MCF 10A (cell line): ENCODE measurements around the gene TK1. TPM values are rescaled to one million over a fixed set of nuclear protein-coding genes. Genes with fewer than 3 reads are reported as not detected.

Experiments used
- BruUV-seq: library from RNA; stranded (reverse); fragments of 400-500 nt; replicated peaks from 2 replicates; lab custom pipeline; 2021; lab: Mats Ljungman, UMichigan
- CTCF ChIA-PET: fragments of 300-600 bp; sonication (Branson Sonifier 250); formaldehyde crosslinking; extraction: SDS; loops from one replicate; lab custom pipeline; 2021; ENCODE audit warnings: antibody characterized with exemption, inconsistent platforms; lab: Yijun Ruan, JAX
- POLR2A ChIA-PET: fragments of 300-600, 350-650 bp; sonication (Branson Sonifier 250); formaldehyde crosslinking; extraction: SDS; loops from one replicate; lab custom pipeline; 2020; ENCODE audit warnings: antibody characterized with exemption, inconsistent platforms; lab: Yijun Ruan, JAX
- DNase-seq: peaks from one replicate; pipeline ENCODE4 v3.0.0-alpha.2; 2018; ENCODE audit not compliant: unreplicated experiment
- H3K27ac Mint-ChIP-seq: one replicate; pipeline ENCODE4 v1.8.0; 2022; ENCODE audit warnings: mild to moderate bottlenecking, low read depth, mixed read lengths; ENCODE audit not compliant: unreplicated experiment
- H3K27me3 Mint-ChIP-seq: one replicate; pipeline ENCODE4 v1.8.0; 2022; ENCODE audit warnings: mixed read lengths; ENCODE audit not compliant: insufficient read depth, unreplicated experiment
- H3K36me3 Mint-ChIP-seq: one replicate; pipeline ENCODE4 v1.8.0; 2022; ENCODE audit warnings: mild to moderate bottlenecking, moderate library complexity, mixed read lengths; ENCODE audit not compliant: insufficient read depth, unreplicated experiment
- H3K4me1 Mint-ChIP-seq: one replicate; pipeline ENCODE4 v1.8.0; 2022; ENCODE audit warnings: mixed read lengths; ENCODE audit not compliant: insufficient read depth, unreplicated experiment
- H3K4me3 Mint-ChIP-seq: one replicate; pipeline ENCODE4 v1.8.0; 2022; ENCODE audit warnings: mild to moderate bottlenecking, moderate library complexity, mixed read lengths; ENCODE audit not compliant: unreplicated experiment
- H3K9me3 Mint-ChIP-seq: one replicate; pipeline ENCODE4 v1.8.0; 2022; ENCODE audit warnings: mixed read lengths; ENCODE audit not compliant: unreplicated experiment
- intact Hi-C: fragments of 100-400 bp; cut with micrococcal nuclease; formaldehyde crosslinking; loops from 2 replicates; pipeline ENCODE4 v1.14.1; 2022
- total RNA-seq: library from RNA; stranded (reverse); gene quantifications from 2 replicates; pipeline ENCODE4 v1.2.3, GENCODE V29; 2022
- TF ChIP-seq, protein P1 (sequence below): fragments of 200-600 bp; IDR thresholded peaks from one replicate; pipeline ENCODE4 v1.8.0; 2022; ENCODE audit warnings: antibody characterized with exemption, mild to moderate bottlenecking; ENCODE audit not compliant: unreplicated experiment

TK1 gene
- total RNA-seq, 1 experiment from 2014 or later: 21.4 TPM

DNA sequence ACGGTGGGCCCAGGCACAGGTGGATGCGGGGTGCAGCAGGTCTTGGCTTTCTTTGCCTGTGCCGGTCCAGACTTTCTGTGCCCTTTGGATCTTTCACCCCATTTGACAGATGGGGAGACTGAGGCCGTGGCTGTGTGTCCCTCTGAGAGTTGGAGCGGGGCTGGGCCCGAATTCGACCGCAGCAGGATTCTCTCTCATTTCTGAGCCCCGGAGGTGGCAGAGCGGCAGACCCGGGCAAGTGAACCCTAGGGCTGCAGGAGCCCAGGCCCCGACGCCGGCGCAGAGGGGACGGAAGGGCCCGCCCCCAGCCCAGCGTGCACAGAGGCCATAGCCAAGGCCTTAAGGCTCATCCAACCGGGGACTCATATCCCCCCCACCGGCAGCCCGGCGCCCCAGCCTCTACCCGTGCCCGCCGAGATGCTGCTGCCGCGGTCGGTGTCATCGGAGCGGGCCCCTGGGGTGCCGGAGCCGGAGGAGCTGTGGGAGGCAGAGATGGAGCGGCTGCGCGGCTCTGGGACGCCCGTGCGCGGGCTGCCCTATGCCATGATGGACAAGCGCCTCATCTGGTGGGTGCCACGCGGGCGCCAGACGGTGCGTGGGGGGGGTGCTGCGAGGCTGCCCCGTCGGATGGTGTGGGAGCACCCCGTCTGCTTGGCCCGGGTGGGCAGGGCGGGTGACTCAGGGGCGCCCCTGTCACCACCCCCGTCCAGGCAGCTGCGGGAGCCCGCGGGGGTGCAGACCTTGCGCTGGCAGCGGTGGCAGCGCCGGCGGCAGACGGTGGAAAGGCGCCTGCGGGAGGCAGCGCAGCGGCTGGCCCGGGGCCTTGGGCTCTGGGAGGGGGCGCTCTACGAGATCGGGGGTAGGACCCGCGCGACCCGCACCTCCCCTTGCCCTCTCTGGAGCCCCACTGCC lies 55.4 kb downstream of the TK1 start:
- H3K36me3 Mint-ChIP-seq: peaks cover 4% of the 10 kb centered on the region
- H3K4me3 Mint-ChIP-seq: no peak overlapping the region
- no TSS peak for BruUV-seq
- ChIA-PET CTCF (no interaction called here), POLR2A (no interaction called here)
- peaks cover 13% of the 10 kb centered on the region for H3K27me3 Mint-ChIP-seq
- no peaks in the 10 kb centered on the region for H3K4me1 Mint-ChIP-seq
- TF ChIP-seq, protein P1, sequence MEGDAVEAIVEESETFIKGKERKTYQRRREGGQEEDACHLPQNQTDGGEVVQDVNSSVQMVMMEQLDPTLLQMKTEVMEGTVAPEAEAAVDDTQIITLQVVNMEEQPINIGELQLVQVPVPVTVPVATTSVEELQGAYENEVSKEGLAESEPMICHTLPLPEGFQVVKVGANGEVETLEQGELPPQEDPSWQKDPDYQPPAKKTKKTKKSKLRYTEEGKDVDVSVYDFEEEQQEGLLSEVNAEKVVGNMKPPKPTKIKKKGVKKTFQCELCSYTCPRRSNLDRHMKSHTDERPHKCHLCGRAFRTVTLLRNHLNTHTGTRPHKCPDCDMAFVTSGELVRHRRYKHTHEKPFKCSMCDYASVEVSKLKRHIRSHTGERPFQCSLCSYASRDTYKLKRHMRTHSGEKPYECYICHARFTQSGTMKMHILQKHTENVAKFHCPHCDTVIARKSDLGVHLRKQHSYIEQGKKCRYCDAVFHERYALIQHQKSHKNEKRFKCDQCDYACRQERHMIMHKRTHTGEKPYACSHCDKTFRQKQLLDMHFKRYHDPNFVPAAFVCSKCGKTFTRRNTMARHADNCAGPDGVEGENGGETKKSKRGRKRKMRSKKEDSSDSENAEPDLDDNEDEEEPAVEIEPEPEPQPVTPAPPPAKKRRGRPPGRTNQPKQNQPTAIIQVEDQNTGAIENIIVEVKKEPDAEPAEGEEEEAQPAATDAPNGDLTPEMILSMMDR: no peak
- DNase-seq: no peak
- no peak overlapping the region for H3K27ac Mint-ChIP-seq
- no peaks in the 10 kb centered on the region for H3K9me3 Mint-ChIP-seq
- intact Hi-C loops: no loop called here

DNA sequence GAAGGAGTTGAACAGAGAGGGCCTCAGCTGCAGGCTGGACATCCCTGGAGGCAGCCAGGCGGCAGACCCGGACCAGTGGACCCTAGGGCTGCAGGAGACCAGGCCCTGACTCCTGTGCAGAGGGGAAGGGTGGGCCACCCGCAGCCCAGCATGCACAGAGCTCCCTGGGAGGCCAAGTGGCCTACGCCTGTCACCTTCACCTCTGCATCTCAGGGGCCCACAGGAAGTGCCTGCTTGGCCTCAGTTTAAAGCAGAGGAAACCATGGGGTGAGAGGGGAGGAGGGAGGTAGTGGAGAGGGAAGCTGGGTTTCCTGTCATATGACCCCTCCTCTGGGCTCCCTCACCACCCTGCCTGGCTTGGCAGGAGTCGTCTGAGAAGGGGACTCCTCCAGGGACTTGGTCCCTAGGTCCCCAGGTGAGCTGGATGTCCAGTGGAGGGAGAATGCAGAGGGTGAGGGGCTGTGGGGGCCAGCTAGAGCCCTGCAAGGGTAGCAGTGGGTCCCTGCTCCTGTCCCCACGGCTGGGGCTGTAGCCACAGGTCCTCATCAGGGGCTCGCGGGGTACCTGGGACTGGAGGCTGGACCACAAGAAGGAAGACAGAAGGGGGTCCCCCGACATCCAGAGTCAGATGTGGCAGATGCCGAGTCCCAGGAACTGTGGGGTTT lies 56.3 kb downstream of the TK1 start, which contains the start of gene TMC8:
TMC8 (plus strand) TSS at position 335 of the 665 bp plus-strand sequence. CDS start 818 bp downstream, outside the sequence.
- Mint-ChIP-seq H3K27me3 (peaks cover 13% of the 10 kb centered on the region), H3K4me3 (peak within 1 kb of the TSS; percentile 77), H3K27ac (no peak within 1 kb of the TSS), H3K9me3 (no peaks in the 10 kb centered on the region), H3K36me3 (peaks cover 4% of the 10 kb centered on the region), H3K4me1 (no peaks in the 10 kb centered on the region)
- BruUV-seq: no TSS peak
- intact Hi-C loops: no loop called here
- TF ChIP-seq, protein P1: no peak
- ChIA-PET CTCF (interaction anchor here (1.0 kb wide), 1 partner anchor 121 kb away, joined by 4 read pairs; no protein-coding TSS in a partner anchor), POLR2A (no interaction called here)
- no peak for DNase-seq

DNA sequence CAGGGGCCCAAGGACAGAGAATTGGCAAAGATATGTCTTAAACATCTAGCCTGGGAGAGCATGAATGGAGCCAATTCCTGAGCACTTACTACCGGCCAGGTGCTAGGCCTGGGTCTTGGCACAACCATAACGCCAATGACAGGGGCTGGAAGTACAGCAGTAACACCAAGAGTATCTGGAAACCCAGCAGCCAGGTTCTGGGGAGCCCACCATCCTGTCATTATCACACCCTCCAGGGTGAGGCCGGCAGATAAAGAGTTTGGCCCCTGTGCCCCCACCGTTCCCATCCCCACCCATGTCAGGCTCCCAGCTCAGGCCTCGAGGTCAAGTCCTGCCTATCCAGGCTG lies 56.8 kb downstream of the TK1 start:
- Mint-ChIP-seq H3K4me3 (no peak overlapping the region), H3K27me3 (peaks cover 13% of the 10 kb centered on the region), H3K27ac (no peak overlapping the region), H3K4me1 (no peaks in the 10 kb centered on the region), H3K9me3 (no peaks in the 10 kb centered on the region), H3K36me3 (peaks cover 4% of the 10 kb centered on the region)
- TF ChIP-seq, protein P1: no peak
- ChIA-PET POLR2A (no interaction called here), CTCF (interaction anchor here (1.0 kb wide), 1 partner anchor 121 kb away, joined by 4 read pairs; no protein-coding TSS in a partner anchor)
- no peak for DNase-seq
- intact Hi-C loops: no loop called here
- no TSS peak for BruUV-seq
